Subcutaneous adipose tissue (tissue), 4 donors: ENCODE results near the gene ASB6. TPM values are rescaled to one million over a fixed set of nuclear protein-coding genes. Genes with fewer than 3 reads are reported as not detected.

Source experiments
- CTCF ChIP-seq: fragments of 450-650 bp; IDR thresholded peaks from one replicate; pipeline ENCODE4 v1.5.1; 2016; ENCODE audit warnings: low read depth, mild to moderate bottlenecking, control low read depth, antibody characterized with exemption, moderate library complexity
- total RNA-seq, 4 donors: library from RNA; depleted of rRNA; stranded (reverse); fragments of >200 nt; gene quantifications; one replicate each; pipeline ENCODE4 v1.1.0, GENCODE V29; 2016

ASB6 gene
- total RNA-seq, 4 donors from 2014 or later = 8.8 to 15.6 (median 10.1) TPM

GRCh38 chr9:129675620-129676019 is 33.7 kb upstream of the ASB6 start:
- TF ChIP-seq CTCF = no peak

- no peak for TF ChIP-seq CTCF
Measured at GRCh38 chr9:129674229-129674628, 32.3 kb upstream of the ASB6 start.

- TF ChIP-seq CTCF = no peak
Measured at GRCh38 chr9:129673602-129674001, 31.7 kb upstream of the ASB6 start.

GRCh38 chr9:129672702-129673101 is 30.8 kb upstream of the ASB6 start:
- TF ChIP-seq CTCF = no peak

GRCh38 chr9:129671519-129671918 is 29.6 kb upstream of the ASB6 start:
- TF ChIP-seq CTCF = no peak

GRCh38 chr9:129671065-129671464 is 29.1 kb upstream of the ASB6 start:
- no peak for TF ChIP-seq CTCF

GRCh38 chr9:129669946-129670345 is 28.0 kb upstream of the ASB6 start:
- no peak for TF ChIP-seq CTCF
